T-helper 2 cell treated with Interferon-gamma antibody and Interleukin-4, amounts not matched to agents 100 ng/mL and 5 ng/mL, for 36 hours (primary cell): Measurements from ENCODE around the gene MROH8. TPM values are rescaled to one million over a fixed set of nuclear protein-coding genes. Genes with fewer than 3 reads are reported as not detected.
"Not testable (repeated sequence)": the region's sequence is repeated elsewhere in the genome, so short reads cannot be mapped to it uniquely, and the experiment has no call there.

Experiments
- intact Hi-C: fragments of 100-400 bp; cut with micrococcal nuclease; formaldehyde crosslinking; loops from one replicate; pipeline ENCODE4 v1.15.1; 2023
- total RNA-seq: library from RNA; stranded (reverse); gene quantifications from 2 replicates; pipeline ENCODE4 v1.2.3, GENCODE V29; 2022

MROH8 gene
- total RNA-seq, 1 donor from 2014 or later: 1.6 TPM

DNA sequence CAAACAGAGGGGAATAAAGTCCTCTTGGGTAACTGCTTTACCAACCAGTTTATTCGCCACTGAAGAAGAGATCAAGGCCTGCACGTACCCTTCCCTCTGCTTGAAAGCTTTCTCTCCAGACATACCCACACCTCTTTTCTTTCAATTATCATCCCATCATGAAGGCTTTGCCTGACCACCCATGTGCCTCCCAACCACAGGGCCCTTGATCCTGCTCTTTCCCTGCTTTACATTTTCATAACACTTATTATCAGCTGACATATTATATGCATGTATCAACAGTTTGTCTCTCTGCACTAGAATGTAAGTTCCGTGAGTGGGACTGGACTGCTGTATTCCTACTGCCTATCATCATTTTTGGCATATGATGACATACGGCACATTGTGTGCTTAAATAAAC lies 21.1 kb downstream of the MROH8 start:
- intact Hi-C loops: no loop called here

DNA sequence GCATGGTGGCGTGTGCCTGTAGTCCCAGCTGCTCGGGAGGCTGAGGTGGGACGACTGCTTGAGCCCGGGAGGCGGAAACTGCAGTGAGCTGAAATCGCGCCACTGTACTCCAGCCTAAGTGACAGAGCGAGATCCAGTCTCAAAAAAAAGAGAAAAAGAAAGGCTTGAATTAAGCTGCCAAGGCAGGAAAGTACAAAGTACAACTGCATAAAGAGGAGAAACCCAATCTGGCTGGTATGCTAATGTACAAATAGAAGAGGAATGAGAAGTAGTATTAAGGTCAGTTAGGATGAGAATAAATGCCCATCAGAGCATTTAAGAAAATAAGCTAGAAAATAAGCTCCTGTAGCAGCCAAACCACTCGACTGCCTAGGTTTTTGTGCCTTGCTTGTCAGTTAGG lies 23.4 kb downstream of the MROH8 start:
- intact Hi-C loops: no loop called here

DNA sequence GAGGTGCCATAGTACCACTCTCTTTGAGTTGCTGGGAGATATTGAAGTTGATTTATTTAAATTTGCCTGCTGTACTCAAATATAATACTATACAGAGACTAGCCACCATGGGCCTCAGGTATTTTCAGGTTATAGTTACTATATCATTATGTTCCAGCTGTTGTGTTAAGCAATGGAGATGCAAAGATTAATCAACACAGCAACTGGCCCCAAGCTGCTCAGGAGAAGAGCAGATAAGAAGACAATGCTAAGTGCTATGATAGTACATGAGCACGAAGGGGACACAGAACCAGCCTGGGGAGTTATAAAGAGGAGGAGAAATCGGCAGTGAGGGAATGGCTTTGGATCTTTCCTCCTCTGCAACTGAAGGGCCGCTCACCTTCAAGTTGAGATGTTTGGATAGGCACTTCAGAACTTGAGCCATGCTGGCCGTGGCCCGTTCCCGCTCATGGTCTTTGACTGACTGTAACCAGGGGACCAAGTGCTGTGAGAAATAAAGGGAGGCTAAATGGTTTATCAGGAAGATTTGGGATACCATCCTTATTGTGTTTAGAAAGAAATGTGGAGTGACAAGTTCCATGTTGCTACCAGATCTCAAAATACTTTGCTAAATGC lies 24.6 kb downstream of the MROH8 start:
- intact Hi-C loops: no loop called here

DNA sequence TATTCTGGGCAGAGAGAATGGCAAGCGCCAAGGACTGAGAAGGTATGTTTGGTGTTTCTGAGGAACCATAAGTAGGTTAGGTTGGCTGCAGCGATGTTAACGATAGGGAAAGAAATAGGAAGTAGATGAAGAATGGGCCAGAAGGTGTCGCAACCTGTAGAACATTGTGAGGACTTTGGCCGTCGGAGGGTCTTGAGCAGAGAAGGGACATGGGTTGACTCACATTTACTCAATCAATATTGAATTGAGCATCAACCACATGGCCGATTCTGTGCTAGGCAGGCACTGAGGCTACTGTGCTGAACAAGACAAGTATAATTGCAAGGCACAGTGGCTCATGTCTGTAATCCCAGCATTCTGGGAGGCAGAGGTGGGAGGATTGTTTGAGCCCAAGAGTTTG lies 27.1 kb downstream of the MROH8 start:
- intact Hi-C loops: no loop called here

DNA sequence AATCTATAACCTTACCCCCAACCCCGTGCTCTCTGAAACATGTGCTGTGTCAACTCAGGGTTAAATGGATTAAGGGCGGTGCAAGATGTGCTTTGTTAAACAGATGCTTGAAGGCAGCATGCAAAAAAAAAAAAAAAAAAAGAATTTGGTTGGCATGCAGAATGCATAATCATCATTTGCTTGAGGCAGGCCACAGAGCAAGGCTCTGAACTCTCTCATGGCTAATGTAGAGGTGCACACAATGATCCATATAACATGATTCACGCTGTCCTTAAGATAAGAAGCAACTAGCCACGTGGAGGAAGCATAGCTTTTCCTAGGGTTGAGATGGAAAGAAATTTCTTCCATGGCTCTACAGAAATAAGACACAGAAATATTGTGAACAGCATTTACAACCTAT lies 27.8 kb downstream of the MROH8 start:
- intact Hi-C loops: no loop called here

DNA sequence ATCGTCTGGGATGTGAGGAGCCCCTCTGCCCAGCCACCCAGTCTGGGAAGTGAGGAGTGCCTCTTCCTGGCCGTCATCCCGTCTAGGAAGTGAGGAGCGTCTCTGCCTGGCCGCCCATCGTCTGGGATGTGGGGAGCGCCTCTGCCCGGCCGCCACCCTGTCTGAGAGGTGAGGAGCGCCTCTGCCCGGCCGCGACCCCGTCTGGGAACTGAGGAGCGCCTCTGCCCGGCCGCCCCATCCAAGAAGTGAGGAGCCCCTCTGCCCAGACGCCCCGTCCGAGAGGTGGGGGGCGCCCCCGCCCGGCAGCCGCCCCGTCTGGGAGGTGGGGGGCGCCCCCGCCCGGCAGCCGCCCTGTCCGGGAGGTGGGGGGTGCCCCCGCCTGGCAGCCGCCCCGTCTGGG lies 28.5 kb downstream of the MROH8 start:
- intact Hi-C loops: not testable (repeated sequence)

DNA sequence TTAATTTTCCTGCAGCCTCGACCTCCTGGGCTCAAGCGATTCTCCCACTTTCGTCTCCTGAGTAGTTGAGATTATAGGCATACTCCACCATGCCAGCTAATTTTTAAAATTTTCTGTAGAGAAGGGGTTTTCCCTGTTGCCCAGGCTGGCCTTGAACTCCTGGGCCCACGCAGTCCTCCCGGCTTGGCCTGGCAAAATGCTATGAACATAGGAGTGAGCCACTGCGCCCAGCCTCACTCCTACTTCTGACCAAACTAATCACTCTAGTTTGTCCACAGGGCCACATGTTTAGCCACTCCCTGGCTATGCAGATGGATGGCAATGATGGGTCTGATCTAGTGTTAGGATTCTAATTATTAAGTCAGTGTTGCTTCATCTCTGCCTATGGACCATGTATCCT lies 32.1 kb downstream of the MROH8 start:
- intact Hi-C loops: no loop called here

DNA sequence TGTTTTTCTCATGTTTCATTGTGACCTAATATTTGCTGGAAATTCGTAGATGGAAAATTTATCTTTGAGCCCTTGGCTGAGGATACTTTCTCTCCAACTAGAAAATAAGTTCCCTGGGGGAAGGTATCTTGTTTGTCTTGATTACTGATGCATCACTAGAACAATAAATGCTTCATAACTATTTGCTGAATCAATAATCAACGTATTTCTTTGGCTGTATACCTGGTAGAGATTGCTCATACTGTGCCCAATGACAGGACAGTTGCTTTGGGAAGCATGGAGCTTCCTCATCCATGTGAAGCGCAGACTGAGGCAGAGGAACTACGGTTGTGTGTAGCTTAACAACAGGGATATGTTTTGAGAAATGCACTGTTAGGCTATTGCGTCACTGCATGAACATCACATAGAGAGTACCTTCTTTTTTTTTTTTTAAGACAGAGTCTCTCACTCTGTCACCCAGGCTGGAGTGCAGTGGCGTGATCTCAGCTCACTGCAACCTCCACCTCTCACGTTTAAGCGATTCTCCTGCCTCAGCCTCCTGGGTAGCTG lies 34.4 kb downstream of the MROH8 start:
- intact Hi-C loops: no loop called here

DNA sequence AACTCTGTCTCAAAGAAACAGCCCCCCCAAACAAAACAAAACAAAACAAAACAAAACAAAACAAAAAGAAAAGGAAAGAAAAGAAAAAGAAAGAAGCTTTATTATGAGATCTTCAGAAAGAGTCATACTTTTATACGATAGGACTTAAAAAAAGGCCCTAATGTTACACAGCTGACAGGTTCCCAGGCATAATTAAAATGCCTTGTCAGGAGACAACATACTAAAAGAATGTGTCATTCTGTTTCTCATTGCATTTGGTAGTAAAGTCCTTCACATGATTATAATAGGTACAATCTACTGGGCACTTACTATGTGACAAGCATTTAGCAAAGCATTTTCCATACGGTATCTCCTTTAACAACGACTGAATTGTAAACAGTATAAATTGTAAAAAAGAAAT lies 36.6 kb downstream of the MROH8 start:
- intact Hi-C loops: no loop called here

DNA sequence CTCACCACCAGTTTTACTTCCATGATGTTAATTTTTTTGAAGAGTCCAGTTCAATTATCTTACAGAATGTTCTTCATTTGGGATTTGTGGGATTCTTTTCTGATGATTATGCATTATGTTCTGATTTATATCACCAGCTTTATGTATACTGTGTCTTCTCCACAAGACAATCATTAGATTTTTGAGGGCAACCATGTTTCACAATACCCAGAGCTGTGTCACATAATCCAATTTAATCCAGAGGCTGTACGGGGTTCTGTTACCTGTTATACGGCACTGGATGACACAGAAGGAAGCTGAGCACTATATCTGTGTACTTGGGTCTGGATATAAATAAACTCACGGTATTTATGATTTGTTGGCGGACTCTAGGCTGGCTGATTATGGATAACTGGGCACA lies 41.8 kb downstream of the MROH8 start:
- intact Hi-C loops: no loop called here

DNA sequence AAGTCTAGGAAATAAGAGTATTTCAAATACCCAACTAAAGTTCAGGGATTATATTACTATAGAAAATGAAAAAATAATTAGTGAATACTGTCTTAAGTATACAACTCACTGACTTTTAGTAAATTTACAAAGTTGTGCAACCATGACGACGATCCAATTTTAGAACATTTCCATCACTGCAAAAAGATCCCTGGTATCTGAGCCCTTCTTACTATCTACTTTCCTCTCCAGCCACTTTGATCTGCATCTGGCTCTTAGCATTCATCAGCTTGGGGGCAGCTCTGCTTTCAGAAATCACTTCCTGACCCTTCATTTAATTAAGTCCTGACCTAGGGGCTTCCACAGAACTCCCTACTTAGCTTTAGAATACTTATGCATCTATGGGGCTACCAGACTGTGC lies 45.4 kb downstream of the MROH8 start:
- intact Hi-C loops: no loop called here

DNA sequence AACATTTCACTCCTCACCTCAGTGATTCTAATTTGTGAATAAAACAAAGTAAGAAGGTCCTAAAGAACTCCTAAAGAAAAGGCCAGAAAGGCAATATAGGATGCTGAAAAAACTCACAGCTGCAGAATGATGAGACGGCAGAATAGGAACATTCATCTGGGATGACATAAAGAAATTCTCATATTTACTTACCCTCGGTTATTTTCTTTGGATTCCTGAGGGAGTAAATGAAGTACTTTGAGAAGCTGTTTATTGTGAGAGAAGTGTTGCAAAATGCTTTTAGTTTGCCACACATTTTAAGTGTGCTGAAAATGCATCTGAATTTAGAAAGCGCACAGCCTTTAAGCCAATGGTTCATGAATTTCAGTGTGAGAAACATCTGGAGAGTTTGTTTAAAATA lies 47.9 kb downstream of the MROH8 start:
- intact Hi-C loops: no loop called here

DNA sequence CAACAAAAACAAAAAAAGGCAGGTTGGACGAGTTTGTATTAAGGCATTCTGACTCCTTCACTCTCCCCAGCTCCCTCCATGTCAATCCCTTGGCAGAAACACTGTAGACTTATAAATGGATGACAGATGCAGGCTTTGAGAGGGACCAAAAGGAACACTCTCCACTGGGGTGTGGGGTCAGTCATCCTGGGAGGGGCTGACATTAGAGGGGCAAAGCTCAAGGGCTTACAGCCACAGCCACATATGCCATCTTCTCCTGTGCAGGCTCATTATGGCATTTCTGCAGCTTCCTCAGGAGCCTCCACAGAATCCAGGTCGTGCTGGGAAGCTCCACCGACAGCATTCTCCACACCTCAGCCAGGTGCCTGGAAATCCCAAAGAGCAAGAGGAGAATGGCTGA lies 50.5 kb downstream of the MROH8 start:
- intact Hi-C loops: no loop called here

DNA sequence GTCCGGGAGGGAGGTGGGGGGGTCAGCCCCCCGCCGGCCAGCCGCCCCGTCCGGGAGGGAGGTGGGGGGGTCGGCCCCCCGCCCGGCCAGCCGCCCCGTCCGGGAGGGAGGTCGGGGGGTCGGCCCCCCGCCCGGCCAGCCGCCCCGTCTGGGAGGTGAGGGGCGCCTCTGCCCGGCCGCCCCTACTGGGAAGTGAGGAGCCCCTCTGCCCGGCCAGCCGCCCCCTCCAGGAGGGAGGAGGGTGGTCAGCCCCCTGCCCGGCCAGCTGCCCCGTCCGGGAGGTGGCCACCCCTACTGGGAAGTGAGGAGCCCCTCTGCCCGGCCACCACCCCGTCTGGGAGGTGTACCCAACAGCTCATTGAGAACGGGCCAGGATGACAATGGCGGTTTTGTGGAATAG lies 53.1 kb downstream of the MROH8 start:
- intact Hi-C loops: not testable (repeated sequence)

DNA sequence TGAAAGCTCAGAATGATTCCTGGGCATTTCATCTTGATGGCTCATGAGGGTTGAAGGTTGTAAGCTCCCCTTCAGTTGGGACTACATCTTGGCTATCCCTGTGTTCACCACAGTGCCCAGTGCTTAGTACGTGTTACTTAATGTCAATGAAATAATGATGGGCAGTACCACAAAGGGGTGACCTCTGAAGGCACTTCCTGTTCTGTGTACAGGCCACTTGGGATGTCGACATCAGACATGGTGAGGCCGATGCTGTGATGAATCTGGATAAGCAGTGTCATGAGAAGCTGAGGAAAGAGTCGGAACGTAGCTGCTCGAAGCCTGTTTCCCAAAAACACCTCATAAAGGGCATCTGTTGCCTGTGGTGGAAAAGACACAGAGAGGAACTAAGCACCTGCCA lies 55.9 kb downstream of the MROH8 start:
- intact Hi-C loops: no loop called here

DNA sequence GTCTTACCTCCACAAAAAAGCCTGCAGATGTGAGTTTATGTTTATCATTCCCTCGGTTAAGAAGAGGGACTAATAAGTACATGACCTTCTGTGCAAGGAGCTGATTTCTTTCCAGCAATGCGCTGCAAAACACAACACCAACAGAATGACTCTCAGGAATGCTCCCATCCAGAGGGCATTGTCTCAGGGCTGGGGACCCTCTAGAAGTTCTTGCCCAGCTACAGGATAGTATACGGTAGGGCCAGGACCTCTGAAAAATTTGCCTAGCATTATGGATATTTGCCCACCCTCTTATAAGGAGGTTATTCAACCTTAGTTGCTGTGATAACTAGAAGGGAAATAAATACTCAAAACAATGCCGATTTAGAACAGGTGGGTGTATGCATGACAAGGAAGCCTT lies 58.9 kb downstream of the MROH8 start:
- intact Hi-C loops: no loop called here

DNA sequence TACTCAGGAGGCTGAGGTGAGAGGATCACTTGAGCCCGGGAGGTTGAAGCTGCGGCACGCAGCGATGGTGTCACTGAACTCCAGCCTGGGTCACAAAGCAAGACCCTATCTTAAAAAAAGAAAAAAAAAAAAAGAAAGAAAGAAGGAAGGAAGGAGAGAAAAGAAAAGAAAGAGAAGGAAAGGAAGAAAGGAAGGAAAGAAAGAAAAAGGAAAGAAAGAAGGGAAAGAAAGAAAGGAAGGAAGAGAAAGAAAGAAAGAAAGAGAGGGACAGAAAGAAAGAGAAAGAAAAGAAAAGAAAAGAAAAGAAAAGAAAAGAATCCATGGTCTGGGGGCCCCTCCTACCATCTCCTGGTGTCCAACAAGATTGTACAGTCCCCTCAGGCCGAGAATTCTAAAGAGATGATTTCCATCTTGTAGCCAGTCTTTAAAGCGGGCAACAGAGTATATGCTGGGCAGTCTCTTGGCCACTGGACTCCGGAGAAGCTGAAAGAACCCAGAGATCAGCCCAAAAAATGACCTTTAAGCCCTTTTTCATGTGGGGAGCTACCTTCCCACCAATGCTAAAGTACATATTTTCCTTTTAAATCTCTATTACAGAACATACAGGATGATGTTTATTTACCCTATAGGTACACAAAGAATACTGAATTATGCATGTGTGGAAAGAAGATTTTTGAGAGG lies 59.9 kb downstream of the MROH8 start:
- intact Hi-C loops: no loop called here

DNA sequence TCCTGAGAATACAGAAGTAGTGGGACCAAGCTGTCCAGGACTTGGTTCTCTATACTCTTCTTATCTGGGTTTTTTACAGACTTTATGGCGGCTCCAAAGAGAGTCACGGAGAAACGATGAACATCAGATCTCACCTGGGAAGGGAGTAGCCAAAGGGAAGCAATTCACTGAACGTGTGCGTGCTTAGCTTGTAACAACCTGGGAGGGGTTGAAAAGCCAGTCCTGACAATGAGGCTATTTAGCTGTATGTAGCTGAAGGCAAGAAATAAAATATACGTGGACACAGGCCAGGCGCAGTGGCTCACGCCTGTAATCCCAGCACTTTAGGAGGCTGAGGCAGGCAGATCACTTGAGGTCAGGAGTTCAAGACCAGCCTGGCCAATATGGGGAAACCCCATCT lies 65.3 kb downstream of the MROH8 start:
- intact Hi-C loops: no loop called here

DNA sequence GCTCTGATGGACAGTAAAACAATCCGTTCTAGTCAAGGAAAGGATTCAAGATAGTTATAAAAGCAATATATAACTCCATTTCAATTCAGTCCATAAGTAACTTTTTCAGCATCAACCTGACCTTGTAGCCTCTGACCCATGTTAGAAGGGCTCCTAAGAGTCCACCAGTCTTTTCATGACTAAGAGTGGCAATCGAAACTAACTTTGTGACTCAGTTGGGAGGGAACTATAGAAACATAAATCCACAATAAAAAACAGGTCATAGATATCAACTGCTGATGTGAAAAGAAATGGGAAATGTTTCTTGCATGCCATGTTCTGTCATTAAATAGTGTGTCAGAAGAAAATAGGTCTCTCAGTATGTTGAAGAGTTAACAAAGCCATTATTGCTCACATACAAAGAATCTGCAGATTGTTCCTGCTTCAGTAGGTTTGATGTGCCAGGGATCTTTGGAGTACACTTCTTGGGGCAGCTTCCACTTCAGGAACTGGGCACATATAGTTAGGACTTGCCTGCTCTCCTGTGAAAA lies 67.4 kb downstream of the MROH8 start:
- intact Hi-C loops: no loop called here

DNA sequence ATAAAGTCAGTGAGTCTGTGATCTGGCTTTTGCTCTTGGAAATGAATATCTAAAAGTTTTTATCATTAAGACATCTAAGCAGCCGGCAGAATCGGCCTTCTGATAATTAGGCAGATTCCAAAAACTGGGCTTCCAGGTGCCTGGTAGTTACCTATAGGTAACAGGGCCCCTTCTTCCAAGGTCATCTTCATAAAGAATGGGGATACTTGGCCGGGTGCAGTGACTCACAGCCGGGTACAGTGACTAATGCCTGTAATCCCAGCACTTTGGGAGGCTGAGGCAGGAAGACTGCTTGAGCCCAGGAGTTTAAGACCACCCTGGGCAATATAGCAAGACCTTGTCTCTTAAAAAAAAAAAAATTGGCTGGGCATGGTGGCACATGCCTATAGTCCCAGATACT lies 70.7 kb downstream of the MROH8 start:
- intact Hi-C loops: no loop called here

DNA sequence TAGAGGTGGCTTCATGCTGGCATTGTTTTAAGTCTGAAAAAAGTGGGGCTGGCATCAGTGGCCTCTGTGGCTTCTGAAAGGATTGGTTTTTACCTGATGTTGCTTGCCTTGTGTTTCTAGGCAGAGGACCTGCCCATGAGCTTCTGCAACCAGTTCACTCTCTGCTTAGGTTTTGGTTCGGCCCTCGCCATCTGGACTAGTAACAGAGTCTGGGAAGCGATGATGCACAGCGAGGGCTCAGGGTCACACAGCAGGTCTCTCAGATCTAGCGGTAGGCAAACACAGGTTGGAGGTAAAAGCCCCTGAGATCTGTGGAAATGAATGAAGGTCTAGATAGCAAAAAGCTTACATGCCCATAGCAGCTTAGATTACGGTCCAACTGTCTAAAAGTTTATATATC lies 76.8 kb downstream of the MROH8 start:
- intact Hi-C loops: no loop called here

DNA sequence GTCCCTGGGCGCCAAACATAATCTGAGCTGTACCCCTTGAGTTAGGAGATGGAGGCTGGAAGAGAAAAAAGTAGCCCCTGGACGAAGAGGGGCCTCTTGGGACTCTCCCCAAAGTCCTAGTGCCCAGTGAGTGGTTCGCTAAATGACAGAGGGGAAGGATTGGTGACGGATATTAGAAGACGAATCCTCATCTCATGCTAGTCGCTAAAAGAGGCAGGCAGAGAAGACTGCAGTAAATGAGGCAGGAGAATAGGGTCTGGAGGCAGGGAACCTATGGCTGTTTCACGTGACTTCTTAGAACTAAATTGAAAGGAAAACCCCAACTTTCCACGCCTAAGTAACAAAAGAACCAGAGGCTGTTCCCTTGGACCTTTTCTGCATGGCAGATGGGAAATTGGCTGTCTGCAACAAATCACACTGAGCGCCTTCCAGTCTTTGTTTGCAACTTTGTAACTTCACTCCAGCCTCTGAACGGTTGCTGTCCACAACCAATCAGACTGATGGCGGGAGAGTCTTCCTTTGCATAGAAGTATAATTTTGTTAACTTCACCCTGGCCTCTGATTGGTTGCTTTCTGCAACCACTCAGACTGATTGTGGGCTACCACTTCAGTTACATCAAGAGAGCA lies 82.8 kb downstream of the MROH8 start:
- intact Hi-C loops: loop anchor here (5.0 to 10.0 kb wide), 3 partner anchors 89 to 634 kb away; no protein-coding TSS in a partner anchor
